AG08395 (cell line): ENCODE measurements around the gene WRAP53.

Experiments used
- DNase-seq: peaks from one replicate; pipeline ENCODE4 v3.0.0; 2012; ENCODE audit warnings: mixed read lengths, low spot score

WRAP53 gene

GRCh38 chr17:7684851-7685532, 3.3 kb upstream of the WRAP53 start:
- no peak for DNase-seq

GRCh38 chr17:7685533-7686221, 2.6 kb upstream of the WRAP53 start:
- peak; percentile 91 for DNase-seq

DNA sequence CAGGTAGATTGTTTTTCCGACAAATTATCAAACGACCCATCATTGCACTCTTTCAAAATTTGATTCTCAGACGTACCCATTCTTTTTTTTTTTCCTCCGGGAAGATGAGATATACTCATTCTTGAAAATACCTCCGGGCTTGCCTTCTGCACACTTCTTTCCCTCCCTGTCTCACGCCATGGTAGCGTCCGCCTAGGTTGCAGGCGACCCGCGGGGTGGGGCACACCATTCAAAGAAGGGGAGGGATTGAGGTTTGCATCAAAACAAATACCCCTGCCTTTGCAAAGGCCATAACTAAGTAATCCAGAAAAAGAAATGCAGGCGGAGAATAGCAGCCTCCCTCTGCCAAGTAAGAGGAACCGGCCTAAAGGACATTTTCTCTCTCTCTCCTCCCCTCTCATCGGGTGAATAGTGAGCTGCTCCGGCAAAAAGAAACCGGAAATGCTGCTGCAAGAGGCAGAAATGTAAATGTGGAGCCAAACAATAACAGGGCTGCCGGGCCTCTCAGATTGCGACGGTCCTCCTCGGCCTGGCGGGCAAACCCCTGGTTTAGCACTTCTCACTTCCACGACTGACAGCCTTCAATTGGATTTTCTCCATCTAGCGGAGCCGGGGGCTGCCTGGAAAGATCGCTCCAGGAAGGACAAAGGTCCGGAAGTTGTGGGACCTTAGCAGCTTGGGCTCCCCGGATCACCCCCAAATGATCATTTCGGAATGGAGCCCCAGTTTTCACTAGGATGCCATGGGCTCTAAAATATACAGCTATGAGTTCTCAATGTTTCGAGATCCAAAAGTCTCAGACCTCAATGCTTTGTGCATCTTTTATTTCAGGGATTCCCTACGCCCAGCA, 1.8 kb upstream of the WRAP53 start:
- DNase-seq: peak; percentile 72

GRCh38 chr17:7687072-7687907, 987 bp upstream of the WRAP53 start, which contains the start of gene TP53:
Gene TP53 (minus strand): TSS chr17:7687490. CDS start chr17:7676594, 10,896 bp downstream.
- peak; percentile 77 for DNase-seq

GRCh38 chr17:7688808-7689316, 585 bp downstream of the WRAP53 start:
- no peak for DNase-seq

GRCh38 chr17:7695586-7695985, 7.3 kb downstream of the WRAP53 start:
- DNase-seq: no peak

DNA sequence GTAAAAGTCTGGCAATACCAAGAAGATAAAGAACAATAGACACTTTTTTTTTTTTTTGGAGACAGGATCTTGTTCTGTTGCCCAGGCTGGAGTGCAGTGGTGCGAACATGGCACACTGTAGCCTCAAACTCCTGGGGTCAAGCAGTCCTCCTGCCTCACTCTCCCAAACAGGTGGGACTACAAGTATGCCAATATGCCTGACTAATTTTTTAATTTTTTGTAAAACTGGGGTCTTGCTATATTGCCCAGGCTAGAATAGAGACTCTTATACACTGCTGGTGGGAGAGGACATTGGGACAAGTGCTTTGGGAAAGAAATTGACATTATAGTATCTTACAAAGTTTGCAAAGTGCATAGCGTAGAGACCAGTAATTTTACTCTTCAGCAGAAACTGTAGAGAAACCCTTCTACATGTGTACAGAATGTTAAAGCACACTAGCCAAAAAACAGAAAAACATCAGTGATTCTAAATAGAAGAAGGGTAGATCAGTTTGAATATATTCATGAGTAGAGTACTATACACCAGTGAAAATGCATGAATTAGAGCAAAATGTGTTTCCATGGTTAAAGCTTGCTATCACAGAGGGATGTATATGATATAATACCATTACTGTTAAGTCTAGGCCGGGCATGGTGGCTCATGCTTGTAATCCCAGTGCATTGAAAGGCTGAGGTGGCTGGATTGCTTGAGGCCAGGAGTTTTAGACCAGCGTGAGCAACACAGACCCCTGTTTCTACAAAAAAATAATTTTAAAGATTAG, 9.7 kb downstream of the WRAP53 start:
- no peak for DNase-seq

- no peak for DNase-seq
Observed at GRCh38 chr17:7700510-7700909, 12.2 kb downstream of the WRAP53 start.

DNA sequence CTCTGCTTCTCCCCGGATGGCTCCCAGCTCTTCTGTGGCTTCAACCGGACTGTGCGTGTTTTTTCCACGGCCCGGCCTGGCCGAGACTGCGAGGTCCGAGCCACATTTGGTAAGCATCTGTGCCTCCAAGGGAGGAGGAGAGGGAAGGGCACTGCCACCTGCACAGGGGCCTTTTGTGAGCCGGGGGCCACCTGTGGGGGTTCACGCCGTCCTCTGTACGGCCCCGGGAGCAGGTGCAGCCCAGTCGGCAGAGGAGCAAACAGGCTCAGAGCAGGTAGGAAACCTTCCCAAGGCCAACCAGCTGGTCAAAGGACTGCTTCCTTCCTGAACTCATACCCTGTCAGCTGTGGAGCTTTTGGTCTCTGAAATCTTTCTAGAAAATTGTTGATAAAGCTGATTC, 13.4 kb downstream of the WRAP53 start:
- no peak for DNase-seq

DNA sequence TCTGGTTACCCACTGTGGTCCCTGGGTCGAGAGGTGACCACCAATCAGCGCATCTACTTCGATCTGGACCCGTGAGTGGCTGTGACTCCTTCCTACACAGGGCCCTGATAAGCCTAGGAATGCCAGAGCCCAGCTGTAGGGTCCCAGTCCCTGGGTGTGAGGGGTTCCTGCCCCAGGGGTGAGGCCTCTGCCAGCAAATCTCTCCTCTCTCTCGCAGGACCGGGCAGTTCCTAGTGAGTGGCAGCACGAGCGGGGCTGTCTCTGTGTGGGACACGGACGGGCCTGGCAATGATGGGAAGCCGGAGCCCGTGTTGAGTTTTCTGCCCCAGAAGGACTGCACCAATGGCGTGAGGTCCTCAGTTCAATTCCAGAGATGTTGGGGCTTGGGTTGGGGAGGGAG, 14.5 kb downstream of the WRAP53 start:
- no peak for DNase-seq

GRCh38 chr17:7703584-7704479, 15.6 kb downstream of the WRAP53 start:
- peak; percentile 41 for DNase-seq

DNA sequence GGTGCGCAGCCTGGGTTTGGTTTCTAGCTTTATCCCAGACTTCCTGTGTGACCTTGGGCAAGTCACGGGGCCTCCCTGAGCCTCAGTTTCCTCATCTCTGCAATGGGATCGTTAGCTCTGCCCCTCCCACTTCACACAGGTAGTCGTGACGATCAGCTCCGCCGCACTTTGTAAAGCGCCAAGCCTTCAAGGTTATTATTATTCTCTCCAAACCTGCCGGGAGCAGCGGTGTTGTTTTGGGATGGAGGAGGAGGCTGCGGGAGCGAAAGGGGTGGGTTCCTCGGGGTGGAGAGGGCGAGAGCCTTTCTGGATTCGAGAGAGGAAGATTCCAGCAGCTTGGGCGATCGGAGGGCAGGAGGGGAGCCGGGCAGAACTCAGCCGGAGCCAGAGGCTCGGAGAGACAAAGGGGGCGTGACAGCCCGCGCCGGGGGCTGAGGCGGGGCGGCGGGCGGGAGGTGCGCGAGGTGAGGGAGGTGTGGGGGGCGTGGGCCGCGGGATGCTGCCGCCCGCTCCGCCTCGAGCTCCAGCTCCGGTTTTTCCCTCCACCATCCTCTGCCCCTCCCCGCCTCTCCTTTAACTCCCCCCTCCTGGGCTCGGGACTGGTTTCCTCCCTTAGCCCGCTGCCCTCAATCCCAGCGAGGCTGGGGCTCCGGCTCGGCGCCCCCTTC, 16.5 kb downstream of the WRAP53 start, which contains the start of gene EFNB3:
Gene EFNB3 (plus strand): TSS at position 602 of the 668 bp plus-strand sequence. CDS start 397 bp downstream, outside the sequence.
- peak; percentile 35 for DNase-seq

- DNase-seq: no peak
Observed at GRCh38 chr17:7705269-7706255, 17.3 kb downstream of the WRAP53 start.

- no peak for DNase-seq
Observed at GRCh38 chr17:7706631-7707354, 18.5 kb downstream of the WRAP53 start.

DNA sequence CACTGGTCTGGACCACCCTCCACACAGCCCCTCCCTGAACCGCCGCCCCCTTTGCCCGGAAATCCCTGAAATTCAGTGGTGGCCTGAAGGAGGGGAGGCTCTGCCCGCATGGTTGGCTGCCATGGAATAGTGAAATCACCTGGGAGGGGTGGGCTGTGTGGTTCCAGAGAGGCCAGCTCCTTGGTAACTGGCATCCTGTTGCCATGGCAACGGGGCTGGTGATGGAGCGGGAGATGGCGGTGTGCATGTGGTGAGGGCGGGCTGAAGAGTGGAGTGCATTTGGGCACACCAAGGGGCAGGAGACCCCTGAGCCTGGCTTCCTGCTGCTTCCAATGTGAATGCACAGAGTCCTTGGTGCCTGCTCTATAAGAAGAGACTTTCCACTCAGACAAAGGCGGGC, 19.2 kb downstream of the WRAP53 start:
- no peak for DNase-seq

DNA sequence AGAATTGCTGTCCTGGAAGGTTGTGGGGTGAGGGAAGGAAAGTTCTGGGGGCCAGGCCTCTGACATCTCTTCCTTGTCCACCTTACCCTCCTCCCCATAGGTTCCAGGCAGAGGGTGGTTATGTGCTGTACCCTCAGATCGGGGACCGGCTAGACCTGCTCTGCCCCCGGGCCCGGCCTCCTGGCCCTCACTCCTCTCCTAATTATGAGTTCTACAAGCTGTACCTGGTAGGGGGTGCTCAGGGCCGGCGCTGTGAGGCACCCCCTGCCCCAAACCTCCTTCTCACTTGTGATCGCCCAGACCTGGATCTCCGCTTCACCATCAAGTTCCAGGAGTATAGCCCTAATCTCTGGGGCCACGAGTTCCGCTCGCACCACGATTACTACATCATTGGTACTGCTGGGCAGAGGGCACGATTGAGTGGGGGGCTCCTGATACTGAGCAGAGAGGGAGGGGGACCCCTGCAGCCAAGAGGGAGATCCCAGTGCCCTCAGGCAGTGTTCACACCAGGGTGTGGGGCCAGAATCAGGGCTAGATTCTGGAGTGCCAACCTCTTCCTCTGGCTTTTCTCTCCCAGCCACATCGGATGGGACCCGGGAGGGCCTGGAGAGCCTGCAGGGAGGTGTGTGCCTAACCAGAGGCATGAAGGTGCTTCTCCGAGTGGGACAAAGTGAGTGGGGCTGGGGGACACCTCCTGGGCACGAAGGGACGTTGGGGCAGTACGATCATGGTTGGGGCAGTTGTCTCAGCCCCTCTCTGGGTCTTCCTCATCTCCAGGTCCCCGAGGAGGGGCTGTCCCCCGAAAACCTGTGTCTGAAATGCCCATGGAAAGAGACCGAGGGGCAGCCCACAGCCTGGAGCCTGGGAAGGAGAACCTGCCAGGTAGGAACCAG, 19.8 kb downstream of the WRAP53 start:
- DNase-seq: no peak
